ENCODE results near the gene YRDC.
A peak's percentile ranks its signal among the peaks of the same experiment; 100 is the strongest.

The YRDC gene

DNA sequence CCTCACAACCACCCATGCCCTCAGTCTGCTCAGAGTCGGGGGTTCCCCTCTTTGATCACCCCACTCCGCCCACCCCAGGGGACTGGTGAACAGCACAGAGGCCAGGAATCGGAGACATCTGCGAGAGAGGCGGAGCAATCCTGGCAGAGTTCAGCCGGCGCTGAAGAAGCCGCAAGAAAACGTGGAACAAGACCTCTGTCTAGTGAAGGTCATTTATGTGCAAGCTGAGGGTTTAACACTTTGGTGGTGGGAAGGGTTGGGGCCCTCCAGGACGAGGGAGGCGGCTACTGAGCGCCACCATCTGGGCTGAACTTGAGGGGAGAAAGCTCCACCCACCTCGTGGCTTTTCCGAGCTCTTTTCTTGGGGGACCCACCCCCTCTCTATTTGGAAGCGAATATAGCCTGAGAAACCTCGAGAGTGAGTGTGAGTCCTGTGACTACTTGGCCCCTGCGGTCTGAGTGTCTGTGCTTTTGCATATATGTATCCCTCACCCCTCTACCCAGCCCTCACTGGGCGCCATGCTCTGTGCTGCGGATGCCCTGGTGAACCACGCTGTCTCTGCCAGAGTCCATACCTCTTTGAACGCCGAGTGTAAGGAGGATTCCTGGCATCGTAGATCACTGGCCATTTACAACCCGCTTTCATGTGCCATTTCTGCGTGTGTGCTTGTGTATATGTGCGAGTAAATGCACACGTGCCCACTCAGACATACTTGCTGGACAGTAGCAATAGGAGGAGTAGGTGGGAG lies 41.9 kb downstream of the YRDC start:
- Histone ChIP-seq H3K36me3 (replicated peaks; ENCODE audit: insufficient read depth, low read length) (no peaks in the 10 kb centered on the region), H3K9me3 (replicated peaks; ENCODE audit: insufficient read depth, low read length) (no peaks in the 10 kb centered on the region), H2AFZ (ENCODE audit: low read length) (peak overlapping the region; percentile 54), H3K4me1 (ENCODE audit: low read length) (peaks cover 7% of the 10 kb centered on the region; the same call in 1 of the 2 replicates), H3F3A (ENCODE audit: insufficient read depth, low read length) (no peaks in the 10 kb centered on the region), H3K4me3 (ENCODE audit: low read length) (peak overlapping the region; percentile 46), H4K20me1 (ENCODE audit: insufficient read depth, low read length) (no peaks in the 10 kb centered on the region), H3K27me3 (replicated peaks; ENCODE audit: insufficient read depth, low read length) (peaks cover 51% of the 10 kb centered on the region), H3K27ac (ENCODE audit: low read length) (no peak overlapping the region), H3K4me2 (ENCODE audit: low read depth, low read length) (peak overlapping the region; percentile 67), H3K9ac (ENCODE audit: low read length) (no peak overlapping the region), H3K9me2 (replicated peaks; ENCODE audit: insufficient read depth, low read length) (no peaks in the 10 kb centered on the region), H3K79me2 (ENCODE audit: low read length) (no peaks in the 10 kb centered on the region)
- peak; percentile 37 for DNase-seq
- TF ChIP-seq, protein P1, sequence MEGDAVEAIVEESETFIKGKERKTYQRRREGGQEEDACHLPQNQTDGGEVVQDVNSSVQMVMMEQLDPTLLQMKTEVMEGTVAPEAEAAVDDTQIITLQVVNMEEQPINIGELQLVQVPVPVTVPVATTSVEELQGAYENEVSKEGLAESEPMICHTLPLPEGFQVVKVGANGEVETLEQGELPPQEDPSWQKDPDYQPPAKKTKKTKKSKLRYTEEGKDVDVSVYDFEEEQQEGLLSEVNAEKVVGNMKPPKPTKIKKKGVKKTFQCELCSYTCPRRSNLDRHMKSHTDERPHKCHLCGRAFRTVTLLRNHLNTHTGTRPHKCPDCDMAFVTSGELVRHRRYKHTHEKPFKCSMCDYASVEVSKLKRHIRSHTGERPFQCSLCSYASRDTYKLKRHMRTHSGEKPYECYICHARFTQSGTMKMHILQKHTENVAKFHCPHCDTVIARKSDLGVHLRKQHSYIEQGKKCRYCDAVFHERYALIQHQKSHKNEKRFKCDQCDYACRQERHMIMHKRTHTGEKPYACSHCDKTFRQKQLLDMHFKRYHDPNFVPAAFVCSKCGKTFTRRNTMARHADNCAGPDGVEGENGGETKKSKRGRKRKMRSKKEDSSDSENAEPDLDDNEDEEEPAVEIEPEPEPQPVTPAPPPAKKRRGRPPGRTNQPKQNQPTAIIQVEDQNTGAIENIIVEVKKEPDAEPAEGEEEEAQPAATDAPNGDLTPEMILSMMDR (IDR thresholded peaks at IDR 0.05; ENCODE audit: low read length): peak; percentile 40
- TF ChIP-seq EZH2phosphoT487 (IDR thresholded peaks at IDR 0.05; ENCODE audit: low read length) (no peak), EZH2 (optimal IDR thresholded peaks at IDR 0.05; ENCODE audit: low read depth, low read length) (no peak)

DNA sequence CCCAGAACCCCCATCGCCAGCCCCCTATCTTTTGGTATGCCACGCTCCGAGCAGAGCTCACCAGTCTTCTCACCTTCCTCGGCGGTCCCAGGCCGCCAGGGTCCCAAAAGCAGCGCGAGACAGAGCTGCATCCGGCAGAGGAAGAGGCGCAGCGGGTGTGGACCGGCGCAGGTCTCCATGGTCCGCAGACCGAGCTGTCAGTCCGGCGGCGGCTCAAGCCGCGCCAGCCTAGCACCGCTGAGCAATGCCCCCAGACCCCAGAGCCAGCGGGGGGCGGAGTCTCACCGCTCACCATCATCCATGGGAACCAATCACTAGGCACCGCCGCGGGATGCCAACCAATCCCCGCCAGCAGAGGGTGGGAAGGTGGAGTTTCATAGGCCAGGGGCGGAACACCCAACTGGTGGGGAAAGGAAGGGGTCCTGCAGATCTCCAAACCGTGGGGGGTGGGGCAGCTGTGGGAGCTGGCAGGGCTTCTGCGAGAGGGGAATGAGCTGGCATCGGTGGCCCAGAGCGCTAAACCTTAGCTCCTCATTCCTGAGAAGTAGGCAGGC lies 43.0 kb downstream of the YRDC start, which contains the start of gene EPHA10:
Gene EPHA10, minus strand, starts transcription at position 233 of the 554 bp plus-strand sequence. Its CDS starts 54 bp downstream, at position 179.
- Histone ChIP-seq H4K20me1 (ENCODE audit: insufficient read depth, low read length) (no peaks in the 10 kb centered on the region), H3K9me3 (replicated peaks; ENCODE audit: insufficient read depth, low read length) (no peaks in the 10 kb centered on the region), H3K4me2 (ENCODE audit: low read depth, low read length) (peak within 1 kb of the TSS; percentile 67), H3K9ac (ENCODE audit: low read length) (no peak within 1 kb of the TSS), H3K36me3 (replicated peaks; ENCODE audit: insufficient read depth, low read length) (no peaks in the 10 kb centered on the region), H3K4me3 (ENCODE audit: low read length) (peak within 1 kb of the TSS; percentile 46), H3K4me1 (ENCODE audit: low read length) (peaks cover 7% of the 10 kb centered on the region; the same call in 1 of the 2 replicates), H3K27ac (ENCODE audit: low read length) (no peak within 1 kb of the TSS), H2AFZ (ENCODE audit: low read length) (peak within 1 kb of the TSS; percentile 54), H3K79me2 (ENCODE audit: low read length) (no peaks in the 10 kb centered on the region), H3F3A (ENCODE audit: insufficient read depth, low read length) (no peaks in the 10 kb centered on the region), H3K27me3 (replicated peaks; ENCODE audit: insufficient read depth, low read length) (peaks cover 57% of the 10 kb centered on the region), H3K9me2 (replicated peaks; ENCODE audit: insufficient read depth, low read length) (no peaks in the 10 kb centered on the region)
- no peak for DNase-seq
- TF ChIP-seq, protein P1 (IDR thresholded peaks at IDR 0.05; ENCODE audit: low read length): no peak
- TF ChIP-seq EZH2phosphoT487 (IDR thresholded peaks at IDR 0.05; ENCODE audit: low read length) (no peak), EZH2 (optimal IDR thresholded peaks at IDR 0.05; ENCODE audit: low read depth, low read length) (no peak)

DNA sequence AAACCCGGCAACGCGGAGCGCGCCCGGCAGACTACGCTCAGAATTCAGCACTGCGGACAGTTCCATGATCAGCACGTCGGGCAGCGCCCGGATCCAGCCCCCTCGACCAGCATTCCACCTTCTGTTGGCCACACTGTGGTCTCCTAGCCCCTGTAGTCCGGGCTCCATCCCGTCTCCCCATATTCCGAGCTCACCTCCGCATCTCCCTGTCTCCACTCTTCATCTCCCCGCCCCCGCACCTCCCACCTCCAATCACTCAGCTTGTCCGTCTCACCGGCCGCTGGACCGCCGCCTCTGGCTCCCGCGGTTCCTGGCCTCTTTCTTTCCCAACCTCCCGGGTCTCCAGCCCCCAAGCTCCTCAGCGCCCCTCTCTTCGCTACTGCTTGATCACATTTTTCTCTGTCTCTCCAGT lies 43.6 kb downstream of the YRDC start:
- Histone ChIP-seq H3K9me3 (replicated peaks; ENCODE audit: insufficient read depth, low read length) (no peaks in the 10 kb centered on the region), H3F3A (ENCODE audit: insufficient read depth, low read length) (no peaks in the 10 kb centered on the region), H3K27ac (ENCODE audit: low read length) (no peak overlapping the region), H3K9me2 (replicated peaks; ENCODE audit: insufficient read depth, low read length) (no peaks in the 10 kb centered on the region), H3K4me1 (ENCODE audit: low read length) (peaks cover 7% of the 10 kb centered on the region; the same call in 1 of the 2 replicates), H3K4me2 (ENCODE audit: low read depth, low read length) (no peak overlapping the region), H2AFZ (ENCODE audit: low read length) (no peak overlapping the region), H3K27me3 (replicated peaks; ENCODE audit: insufficient read depth, low read length) (peaks cover 60% of the 10 kb centered on the region), H3K79me2 (ENCODE audit: low read length) (no peaks in the 10 kb centered on the region), H3K4me3 (ENCODE audit: low read length) (no peak overlapping the region), H3K9ac (ENCODE audit: low read length) (no peak overlapping the region), H3K36me3 (replicated peaks; ENCODE audit: insufficient read depth, low read length) (no peaks in the 10 kb centered on the region), H4K20me1 (ENCODE audit: insufficient read depth, low read length) (no peaks in the 10 kb centered on the region)
- peak; percentile 42 for DNase-seq
- TF ChIP-seq EZH2 (optimal IDR thresholded peaks at IDR 0.05; ENCODE audit: low read depth, low read length) (no peak), EZH2phosphoT487 (IDR thresholded peaks at IDR 0.05; ENCODE audit: low read length) (no peak)
- TF ChIP-seq, protein P1 (IDR thresholded peaks at IDR 0.05; ENCODE audit: low read length): no peak
